Caco-2 (cell line): ENCODE measurements around the gene MRTFA. TPM values are rescaled to one million over a fixed set of nuclear protein-coding genes. Genes with fewer than 3 reads are reported as not detected.

Experiments
- BruUV-seq: library from RNA; stranded (reverse); fragments of 400-500 nt; replicated peaks from 2 replicates; lab custom pipeline; 2021; lab: Mats Ljungman, UMichigan
- CTCF ChIA-PET: fragments of 300-600 bp; sonication (Branson Sonifier 250); formaldehyde crosslinking; loops from one replicate; lab custom pipeline; 2022; ENCODE audit warnings: antibody characterized with exemption; lab: Charles Lee
- POLR2A ChIA-PET: fragments of 300-600 bp; sonication (Branson Sonifier 250); formaldehyde crosslinking; loops from one replicate; lab custom pipeline; 2022; ENCODE audit warnings: antibody characterized with exemption; lab: Charles Lee
- DNase-seq, 2 experiments: peaks; one replicate each; pipeline versions ENCODE4 v3.0.0 to v3.0.0-alpha.2; 2020 to 2022
- H3K27me3 ChIP-seq: replicated peaks from 2 replicates; pipeline ENCODE4 v1.6.0; 2011; ENCODE audit warnings: low read length; ENCODE audit not compliant: control insufficient read depth, insufficient read depth
- H3K36me3 ChIP-seq: 2 replicates; pipeline ENCODE4 v1.5.1; 2011; ENCODE audit warnings: low read length; ENCODE audit not compliant: control insufficient read depth, insufficient read depth
- H3K4me1 ChIP-seq: fragments of 250-450 bp; sonication (Bioruptor Pico); 2 replicates; pipeline ENCODE4 v1.5.1; 2020; ENCODE audit warnings: mild to moderate bottlenecking
- H3K4me3 ChIP-seq: 2 replicates; pipeline ENCODE4 v1.5.1; 2011; ENCODE audit warnings: low read depth, mild to moderate bottlenecking, control low read depth, low read length
- H3K9me3 ChIP-seq: fragments of 250-450 bp; sonication (Bioruptor Pico); 2 replicates; pipeline ENCODE4 v1.5.1; 2020; ENCODE audit warnings: mild to moderate bottlenecking, moderate library complexity
- H3K27ac Mint-ChIP-seq: one replicate; pipeline ENCODE4 v1.8.0; 2022; ENCODE audit warnings: mixed read lengths; ENCODE audit not compliant: unreplicated experiment
- H3K27me3 Mint-ChIP-seq: one replicate; pipeline ENCODE4 v1.8.0; 2022; ENCODE audit warnings: mixed read lengths; ENCODE audit not compliant: insufficient read depth, unreplicated experiment
- H3K36me3 Mint-ChIP-seq: one replicate; pipeline ENCODE4 v1.8.0; 2022; ENCODE audit warnings: mild to moderate bottlenecking, mixed read lengths; ENCODE audit not compliant: insufficient read depth, unreplicated experiment
- H3K4me1 Mint-ChIP-seq: one replicate; pipeline ENCODE4 v1.8.0; 2022; ENCODE audit warnings: low read depth, mixed read lengths; ENCODE audit not compliant: unreplicated experiment
- H3K4me3 Mint-ChIP-seq: one replicate; pipeline ENCODE4 v1.8.0; 2022; ENCODE audit warnings: mild to moderate bottlenecking, moderate library complexity, mixed read lengths; ENCODE audit not compliant: unreplicated experiment
- H3K9me3 Mint-ChIP-seq: one replicate; pipeline ENCODE4 v1.8.0; 2022; ENCODE audit warnings: mixed read lengths; ENCODE audit not compliant: unreplicated experiment
- intact Hi-C: fragments of 100-400 bp; cut with micrococcal nuclease; formaldehyde crosslinking; loops from one replicate; pipeline ENCODE4 v1.10.0; 2022; ENCODE audit not compliant: unreplicated experiment
- total RNA-seq: library from RNA; stranded (reverse); gene quantifications from 2 replicates; pipeline ENCODE4 v1.2.3, GENCODE V29; 2022
- TF ChIP-seq, protein P1 (sequence below), 2 experiments: fragments of 200-600 bp in 1 of 2; IDR thresholded peaks; 1 replicate in 1 of 2; 2 replicates in 1 of 2; pipeline versions ENCODE4 v1.5.1 to v1.8.0; 2011 to 2022; ENCODE audit warnings: antibody characterized with exemption in 1 of 2, control low read depth in 1 of 2, inconsistent platforms in 1 of 2, low read depth in 1 of 2, low read length in 1 of 2, mild to moderate bottlenecking in 1 of 2, moderate library complexity in 1 of 2; ENCODE audit not compliant: insufficient read depth in 1 of 2, severe bottlenecking in 1 of 2, unreplicated experiment in 1 of 2

MRTFA gene
- total RNA-seq, 1 experiment from 2014 or later, result 38.7 TPM

DNA sequence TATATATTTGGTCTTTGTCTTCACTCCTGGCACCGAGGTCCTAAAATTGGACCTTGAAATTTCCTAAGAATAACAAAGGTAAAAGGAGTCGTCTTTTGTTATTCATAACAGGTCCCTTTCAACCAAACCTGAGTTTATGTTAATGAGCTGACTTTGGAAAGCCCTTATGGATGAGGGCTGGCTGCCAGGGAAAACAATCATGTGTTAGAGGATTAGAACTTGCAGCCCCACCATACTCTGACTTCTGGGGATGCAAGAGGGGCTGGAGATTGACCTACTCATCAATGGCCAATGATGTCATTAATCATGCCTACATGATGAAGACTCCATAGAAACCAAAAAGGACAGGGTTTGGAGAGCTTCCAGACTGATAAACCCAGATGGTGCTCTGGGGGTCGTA, 118.9 kb downstream of the MRTFA start:
- H3K4me3 ChIP-seq, result no peak overlapping the region
- H3K27me3 ChIP-seq, result no peaks in the 10 kb centered on the region
- no peak overlapping the region for H3K4me3 Mint-ChIP-seq
- peaks cover 7% of the 10 kb centered on the region for H3K4me1 Mint-ChIP-seq
- no peak for DNase-seq
- H3K27me3 Mint-ChIP-seq, result no peaks in the 10 kb centered on the region
- intact Hi-C loops, result no loop called here
- H3K9me3 ChIP-seq, result no peaks in the 10 kb centered on the region
- TF ChIP-seq, protein P1, sequence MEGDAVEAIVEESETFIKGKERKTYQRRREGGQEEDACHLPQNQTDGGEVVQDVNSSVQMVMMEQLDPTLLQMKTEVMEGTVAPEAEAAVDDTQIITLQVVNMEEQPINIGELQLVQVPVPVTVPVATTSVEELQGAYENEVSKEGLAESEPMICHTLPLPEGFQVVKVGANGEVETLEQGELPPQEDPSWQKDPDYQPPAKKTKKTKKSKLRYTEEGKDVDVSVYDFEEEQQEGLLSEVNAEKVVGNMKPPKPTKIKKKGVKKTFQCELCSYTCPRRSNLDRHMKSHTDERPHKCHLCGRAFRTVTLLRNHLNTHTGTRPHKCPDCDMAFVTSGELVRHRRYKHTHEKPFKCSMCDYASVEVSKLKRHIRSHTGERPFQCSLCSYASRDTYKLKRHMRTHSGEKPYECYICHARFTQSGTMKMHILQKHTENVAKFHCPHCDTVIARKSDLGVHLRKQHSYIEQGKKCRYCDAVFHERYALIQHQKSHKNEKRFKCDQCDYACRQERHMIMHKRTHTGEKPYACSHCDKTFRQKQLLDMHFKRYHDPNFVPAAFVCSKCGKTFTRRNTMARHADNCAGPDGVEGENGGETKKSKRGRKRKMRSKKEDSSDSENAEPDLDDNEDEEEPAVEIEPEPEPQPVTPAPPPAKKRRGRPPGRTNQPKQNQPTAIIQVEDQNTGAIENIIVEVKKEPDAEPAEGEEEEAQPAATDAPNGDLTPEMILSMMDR (IDR thresholded peaks at IDR 0.05; ENCODE audit: insufficient read depth in 1 of 2, low read depth in 1 of 2, low read length in 1 of 2, severe bottlenecking in 1 of 2, unreplicated experiment in 1 of 2), result no peak
- H3K9me3 Mint-ChIP-seq, result no peaks in the 10 kb centered on the region
- H3K27ac Mint-ChIP-seq, result no peak overlapping the region
- peaks cover 4% of the 10 kb centered on the region; the same call in 1 of the 2 replicates for H3K4me1 ChIP-seq
- no peaks in the 10 kb centered on the region for H3K36me3 ChIP-seq
- CTCF ChIA-PET, result no interaction called here
- POLR2A ChIA-PET, result interaction anchor here (0.5 kb wide), 1 partner anchor 116 kb away, joined by 4 read pairs; no protein-coding TSS in a partner anchor
- peaks cover 12% of the 10 kb centered on the region for H3K36me3 Mint-ChIP-seq
- no TSS peak for BruUV-seq

DNA sequence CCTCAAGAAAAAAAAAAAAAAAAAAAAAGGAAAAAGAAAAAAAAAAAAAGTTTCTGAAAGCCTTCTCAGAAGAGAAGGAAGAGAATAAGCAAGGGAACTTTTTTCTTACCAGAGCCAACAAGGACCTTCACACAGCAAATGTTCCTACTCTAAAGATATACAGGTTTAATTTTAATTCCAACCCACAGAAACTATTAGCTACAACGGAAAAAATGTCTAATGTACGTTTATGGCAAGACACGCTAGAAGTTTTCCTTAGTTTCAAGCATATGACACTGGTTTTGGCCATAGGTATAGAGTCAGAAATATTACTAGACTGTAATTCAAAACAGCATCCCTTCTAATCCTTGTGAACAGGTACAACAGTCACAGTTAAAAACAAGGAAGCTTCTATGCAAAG, 120.1 kb downstream of the MRTFA start:
- H3K4me1 ChIP-seq, result peaks cover 15% of the 10 kb centered on the region
- CTCF ChIA-PET, result no interaction called here
- intact Hi-C loops, result no loop called here

DNA sequence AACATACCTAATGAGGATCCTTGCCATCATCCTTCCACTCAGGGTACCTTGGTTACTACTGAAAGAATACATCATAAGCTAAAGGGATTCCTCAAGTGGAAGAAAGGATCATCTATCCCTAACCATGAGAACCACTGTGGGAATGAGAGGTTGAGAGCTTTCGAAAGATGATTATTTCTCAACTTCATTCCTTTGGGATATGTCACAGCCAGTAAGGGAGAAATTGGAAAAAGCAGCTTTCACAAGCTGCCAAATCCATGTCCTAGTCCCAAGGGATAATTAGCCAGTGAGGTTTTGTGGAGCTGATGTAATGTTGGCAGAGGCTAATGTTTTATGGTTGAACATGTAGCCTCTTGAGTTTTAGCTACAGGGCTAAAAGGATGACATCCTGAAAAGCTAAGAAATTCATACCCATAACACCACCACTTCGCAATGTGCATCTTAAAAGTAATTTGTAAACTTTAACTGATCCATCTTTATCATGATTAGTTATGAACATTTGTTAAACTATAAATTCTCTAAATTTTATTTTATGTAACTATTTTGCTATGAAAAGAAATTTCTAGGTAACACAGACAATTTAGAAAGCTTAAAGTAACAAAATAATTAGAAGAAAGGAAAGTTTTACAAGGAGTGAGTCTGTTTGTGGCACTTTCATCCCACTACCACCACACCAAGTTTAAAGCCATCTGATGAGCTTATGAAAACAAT, 123.9 kb downstream of the MRTFA start:
- Histone ChIP-seq H3K27me3 (no peaks in the 10 kb centered on the region), H3K36me3 (no peaks in the 10 kb centered on the region), H3K4me1 (peaks cover 47% of the 10 kb centered on the region), H3K4me3 (no peak overlapping the region), H3K9me3 (no peaks in the 10 kb centered on the region)
- intact Hi-C loops, result no loop called here
- Mint-ChIP-seq H3K36me3 (no peaks in the 10 kb centered on the region), H3K4me3 (no peak overlapping the region), H3K27me3 (no peaks in the 10 kb centered on the region), H3K9me3 (no peaks in the 10 kb centered on the region), H3K4me1 (peaks cover 16% of the 10 kb centered on the region), H3K27ac (no peak overlapping the region)
- ChIA-PET POLR2A (no interaction called here), CTCF (no interaction called here)
- no peak for DNase-seq
- no TSS peak for BruUV-seq
- TF ChIP-seq, protein P1 (IDR thresholded peaks at IDR 0.05; ENCODE audit: insufficient read depth in 1 of 2, low read depth in 1 of 2, low read length in 1 of 2, severe bottlenecking in 1 of 2, unreplicated experiment in 1 of 2), result no peak

More for the DNA sequence above, 120.1 kb downstream of the MRTFA start:
- Histone ChIP-seq H3K9me3 (no peaks in the 10 kb centered on the region), H3K36me3 (no peaks in the 10 kb centered on the region), H3K27me3 (no peaks in the 10 kb centered on the region), H3K4me3 (no peak overlapping the region)
- no peak for DNase-seq
- TF ChIP-seq, protein P1 (IDR thresholded peaks at IDR 0.05; ENCODE audit: insufficient read depth in 1 of 2, low read depth in 1 of 2, low read length in 1 of 2, severe bottlenecking in 1 of 2, unreplicated experiment in 1 of 2), result no peak
- POLR2A ChIA-PET, result no interaction called here
- BruUV-seq, result no TSS peak
- H3K36me3 Mint-ChIP-seq, result peaks cover 5% of the 10 kb centered on the region
- no peaks in the 10 kb centered on the region for H3K9me3 Mint-ChIP-seq
- H3K4me1 Mint-ChIP-seq, result peaks cover 7% of the 10 kb centered on the region
- no peak overlapping the region for H3K27ac Mint-ChIP-seq
- no peaks in the 10 kb centered on the region for H3K27me3 Mint-ChIP-seq
- H3K4me3 Mint-ChIP-seq, result no peak overlapping the region
